ENCODE results near the gene IPO4. TPM values are rescaled to one million over a fixed set of nuclear protein-coding genes. Genes with fewer than 3 reads are reported as not detected.

Gene IPO4
- total and polyA plus RNA-seq, 2 of the 8 experiments (the other 6 are each of a cell fraction or from before 2014, with no cell fraction given) = 55.5 to 108 TPM

DNA sequence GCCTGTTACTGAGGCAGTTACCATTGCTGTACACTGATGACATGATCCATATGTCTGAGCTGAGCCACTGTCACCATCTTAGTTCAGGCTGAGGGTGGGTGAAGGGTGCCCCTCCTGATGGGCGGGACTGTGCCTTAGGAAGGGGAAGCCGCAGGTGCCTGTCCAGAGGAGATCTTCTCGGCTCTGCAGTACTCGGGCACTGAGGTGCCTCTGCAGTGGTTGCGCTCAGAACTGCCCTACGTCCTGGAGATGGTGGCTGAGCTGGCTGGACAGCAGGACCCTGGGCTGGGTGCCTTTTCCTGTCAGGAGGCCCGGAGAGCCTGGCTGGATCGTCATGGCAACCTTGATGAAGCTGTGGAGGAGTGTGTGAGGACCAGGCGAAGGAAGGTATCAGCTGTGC lies 37.6 kb downstream of the IPO4 start:
- Histone ChIP-seq H4K8ac (ENCODE audit: extremely low read depth, insufficient read depth, low read length) (no peak overlapping the region), H3K36me3 (ENCODE audit: control insufficient read depth in 2 of 4, insufficient read depth in 4 of 4, low read length in 3 of 4) (peaks cover 25 to 46% (median 45%) of the 10 kb centered on the region in 4 experiments), H3K4me1 (replicated peaks in 1 of 4; ENCODE audit: control insufficient read depth in 3 of 4, insufficient read depth in 4 of 4, low read length in 3 of 4) (peaks cover 0 to 6% (median 3%) of the 10 kb centered on the region in 4 experiments; a peak in 4 of 7 replicates), H2BK120ac (replicated peaks; ENCODE audit: low read depth, low read length) (no peak overlapping the region), H3K79me1 (ENCODE audit: low read depth, low read length) (peaks cover 9% of the 10 kb centered on the region; the same call in 1 of the 2 replicates), H3K18ac (ENCODE audit: extremely low read depth, low read length) (no peak overlapping the region), H4K91ac (replicated peaks; ENCODE audit: insufficient read length, low read length) (no peak overlapping the region), H3K9ac (replicated peaks in 1 of 4; ENCODE audit: extremely low read depth in 1 of 4, low read depth in 3 of 4, low read length in 3 of 4) (no peak overlapping the region), H3K4me3 (ENCODE audit: extremely low read depth in 1 of 4, insufficient read depth in 2 of 4, low read depth in 3 of 4, low read length in 4 of 4) (no peak overlapping the region), H2BK12ac (ENCODE audit: low read depth, low read length) (no peak overlapping the region), H2BK5ac (ENCODE audit: low read depth, low read length) (no peak overlapping the region), H3K9me3 (ENCODE audit: insufficient read depth in 2 of 2, low read depth in 1 of 2, low read length in 1 of 2) (no peaks in the 10 kb centered on the region), H3K23ac (ENCODE audit: insufficient read length) (no peak overlapping the region), H3K79me2 (ENCODE audit: control insufficient read depth in 1 of 2, insufficient read depth in 2 of 2, low read length in 2 of 2) (peaks cover 0 to 21% of the 10 kb centered on the region in 2 experiments; a peak in 3 of 4 replicates), H2AFZ (ENCODE audit: low read length) (no peak overlapping the region), H3K4me2 (ENCODE audit: insufficient read depth in 1 of 2, low read depth in 2 of 2, low read length in 2 of 2) (no peak overlapping the region), H3K56ac (replicated peaks; ENCODE audit: insufficient read length, low read depth, low read length) (no peak overlapping the region), H3K23me2 (ENCODE audit: low read depth, low read length) (peaks cover 10% of the 10 kb centered on the region), H3K27me3 (replicated peaks in 1 of 4; ENCODE audit: control insufficient read depth in 3 of 4, extremely low read depth in 1 of 4, insufficient read depth in 3 of 4, low read length in 3 of 4) (no peaks in the 10 kb centered on the region; a peak in 1 of 7 replicates), H2AK5ac (ENCODE audit: low read depth, low read length) (no peak overlapping the region), H3K14ac (ENCODE audit: insufficient read length) (no peak overlapping the region), H3K4ac (replicated peaks; ENCODE audit: insufficient read length, low read depth, low read length) (no peak overlapping the region), H3K27ac (ENCODE audit: low read depth, low read length) (no peak overlapping the region), H4K20me1 (replicated peaks in 1 of 2; ENCODE audit: control insufficient read depth in 1 of 2, insufficient read depth in 2 of 2, low read length in 2 of 2) (peaks cover 0 to 23% of the 10 kb centered on the region in 2 experiments), H2BK20ac (ENCODE audit: low read length) (no peak overlapping the region), H4K5ac (ENCODE audit: insufficient read length, low read depth, low read length) (no peak overlapping the region), H2BK15ac (ENCODE audit: low read length) (no peak overlapping the region)
- WGBS, 2 experiments (ENCODE audit: extremely low coverage in 1 of 2, insufficient coverage in 1 of 2, insufficient read length in 1 of 2, insufficient replicate concordance in 2 of 2, low coverage in 1 of 2, low lambda C conversion rate in 2 of 2, missing lambda C conversion rate in 1 of 2) = 93% methylated on average over 9 of the region's 9 CpGs; no CpG with 5 or more reads in 1 of the 2 experiments
- DNase-seq (ENCODE audit: low read depth in 1 of 2, low spot score in 2 of 2) = no peak
- TF ChIP-seq KDM4A (IDR thresholded peaks at IDR 0.05; ENCODE audit: low read depth, low read length, severe bottlenecking) (no peak), CBX5 (IDR thresholded peaks at IDR 0.05; ENCODE audit: low read depth, low read length) (no peak), KDM5A (IDR thresholded peaks at IDR 0.05; ENCODE audit: low read length) (no peak)
- CTCF ChIA-PET (ENCODE audit: partially characterized antibody) = interaction anchor here (0.6 to 3.4 kb wide), 7 partner anchors 10 to 161 kb away, joined by 3 to 26 read pairs (median 4); partner anchors contain the start of genes EMC9, IRF9 and PCK2
- POLR2A ChIA-PET (ENCODE audit: partially characterized antibody) = interaction anchor here (0.6 to 9.6 kb wide), 11 partner anchors 10 to 734 kb away, joined by 3 to 86 read pairs (median 6); partner anchors contain the start of genes CHMP4A, DCAF11, EMC9 and IRF9
- no peak for FAIRE-seq

All from H1 (cell line).